Sigmoid colon (tissue), 4 donors: ENCODE data around the gene DHRS11.

Experiments
- CTCF ChIP-seq, 4 experiments: fragments of 450-650 bp in 3 of 4; fragments of 200-600 bp in 1 of 4; IDR thresholded peaks; one replicate each; pipeline ENCODE4 v1.5.1; 2016 to 2019; ENCODE audit warnings: antibody characterized with exemption in 4 of 4, mild to moderate bottlenecking in 3 of 4, moderate library complexity in 2 of 4
- EP300 ChIP-seq, 4 donors: sonication (generic); formaldehyde crosslinking; IDR thresholded peaks; one replicate each; pipeline ENCODE4 v1.6.1; 2017; ENCODE audit warnings: antibody characterized with exemption in 4 of 4
- POLR2A ChIP-seq, 2 donors: fragments of 450-650 bp; IDR thresholded peaks; one replicate each; pipeline ENCODE4 v1.6.1; 2016; ENCODE audit warnings: antibody characterized with exemption in 2 of 2, mild to moderate bottlenecking in 2 of 2, moderate library complexity in 2 of 2
- POLR2AphosphoS5 ChIP-seq, 4 donors: sonication (generic); formaldehyde crosslinking; IDR thresholded peaks; one replicate each; pipeline ENCODE4 v1.6.1; 2017; ENCODE audit warnings: antibody characterized with exemption in 4 of 4

GRCh38 chr17:36576793-36577192 is 14.9 kb upstream of the DHRS11 start:
- TF ChIP-seq CTCF (IDR thresholded peaks at IDR 0.05) (no peak), EP300 (IDR thresholded peaks at IDR 0.05) (no peak), POLR2AphosphoS5 (IDR thresholded peaks at IDR 0.05) (no peak), POLR2A (IDR thresholded peaks at IDR 0.05) (no peak)
